DND-41 (cell line): ENCODE results near the gene EDA.

Experiments used
- ATAC-seq: fragments of 200-7000 bp; cut with Tn5 transposase; 3 replicates; pipeline ENCODE4 v1.9.1; 2021; ENCODE audit warnings: low read depth; ENCODE audit not compliant: insufficient read depth
- DNase-seq: peaks from one replicate; pipeline ENCODE4 v3.0.0-alpha.2; 2020
- H2AFZ ChIP-seq: 2 replicates; pipeline ENCODE4 v1.6.0; 2012; ENCODE audit warnings: low read depth, low read length
- H3K27ac ChIP-seq: 2 replicates; pipeline ENCODE4 v1.5.1; 2012; ENCODE audit warnings: low read length, inconsistent platforms
- H3K27me3 ChIP-seq: fragments of 200-600 bp; sonication (generic); 2 replicates; pipeline ENCODE4 v1.6.0; 2012; ENCODE audit warnings: low read length, mild to moderate bottlenecking, inconsistent platforms; ENCODE audit not compliant: insufficient read depth, poor library complexity
- H3K36me3 ChIP-seq: 2 replicates; pipeline ENCODE4 v1.5.1; 2012; ENCODE audit warnings: low read length, inconsistent platforms; ENCODE audit not compliant: insufficient read depth
- H3K4me1 ChIP-seq: 2 replicates; pipeline ENCODE4 v1.5.1; 2012; ENCODE audit warnings: mild to moderate bottlenecking, low read length; ENCODE audit not compliant: insufficient read depth
- H3K4me2 ChIP-seq: 2 replicates; pipeline ENCODE4 v1.6.0; 2012; ENCODE audit warnings: mild to moderate bottlenecking, moderate library complexity, low read length, inconsistent platforms; ENCODE audit not compliant: insufficient read depth
- H3K4me3 ChIP-seq, 2 experiments: fragments of 200-600 bp in 1 of 2; shearing (Covaris generic) in 1 of 2; 2 replicates each; pipeline ENCODE4 v1.5.1; 2012 to 2016; ENCODE audit warnings: inconsistent platforms in 2 of 2, low read length in 2 of 2, mild to moderate bottlenecking in 2 of 2, low read depth in 1 of 2, moderate library complexity in 1 of 2
- H3K79me2 ChIP-seq: 2 replicates; pipeline ENCODE4 v1.6.0; 2012; ENCODE audit warnings: low read length, inconsistent platforms; ENCODE audit not compliant: insufficient read depth
- H3K9ac ChIP-seq: 2 replicates; pipeline ENCODE4 v1.6.0; 2012; ENCODE audit warnings: low read depth, mild to moderate bottlenecking, inconsistent platforms, low read length, moderate library complexity
- H3K9me3 ChIP-seq: 2 replicates; pipeline ENCODE4 v1.5.1; 2012; ENCODE audit warnings: low read length, moderate library complexity, mild to moderate bottlenecking, inconsistent platforms; ENCODE audit not compliant: insufficient read depth, severe bottlenecking
- H4K20me1 ChIP-seq: 2 replicates; pipeline ENCODE4 v1.6.0; 2012; ENCODE audit warnings: low read length; ENCODE audit not compliant: insufficient read depth
- EZH2 ChIP-seq: IDR thresholded peaks from 3 replicates; pipeline ENCODE4 v1.6.1; 2012; ENCODE audit warnings: borderline replicate concordance, low read depth, mild to moderate bottlenecking, moderate library complexity, low read length, inconsistent platforms; ENCODE audit not compliant: severe bottlenecking
- TF ChIP-seq, protein P1 (sequence below): IDR thresholded peaks from 2 replicates; pipeline ENCODE4 v1.5.1; 2012; ENCODE audit warnings: borderline replicate concordance, low read length, moderate library complexity, mild to moderate bottlenecking; ENCODE audit not compliant: poor library complexity, severe bottlenecking; ENCODE audit errors: extremely low read depth

Gene EDA

DNA sequence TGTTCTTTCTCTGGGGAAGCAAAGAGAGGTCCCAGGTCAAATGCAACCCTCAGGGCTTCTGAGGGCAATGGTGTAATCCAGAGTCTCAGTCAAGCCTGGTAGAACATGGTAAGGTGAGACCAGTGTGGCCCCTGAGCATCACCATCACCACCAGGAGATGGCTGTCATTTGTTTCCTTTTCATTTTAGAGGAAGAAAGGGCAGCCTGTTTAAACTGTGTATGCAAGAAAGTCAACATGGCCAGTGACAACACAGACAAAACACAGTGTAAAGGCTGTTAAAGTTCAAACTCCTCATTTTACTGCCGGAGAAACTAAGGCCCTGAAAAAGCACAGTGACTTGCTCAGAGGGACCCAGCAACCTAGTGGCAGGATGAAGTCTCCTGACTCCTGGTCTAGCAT lies 2.0 kb upstream of the EDA start:
- H3K9me3 ChIP-seq, result no peaks in the 10 kb centered on the region
- ATAC-seq (no peak), DNase-seq (no peak)
- H3K36me3 ChIP-seq, result no peaks in the 10 kb centered on the region
- H3K79me2 ChIP-seq, result no peaks in the 10 kb centered on the region
- no peak overlapping the region for H2AFZ ChIP-seq
- no peak overlapping the region for H3K4me2 ChIP-seq
- no peaks in the 10 kb centered on the region for H4K20me1 ChIP-seq
- TF ChIP-seq, protein P1, sequence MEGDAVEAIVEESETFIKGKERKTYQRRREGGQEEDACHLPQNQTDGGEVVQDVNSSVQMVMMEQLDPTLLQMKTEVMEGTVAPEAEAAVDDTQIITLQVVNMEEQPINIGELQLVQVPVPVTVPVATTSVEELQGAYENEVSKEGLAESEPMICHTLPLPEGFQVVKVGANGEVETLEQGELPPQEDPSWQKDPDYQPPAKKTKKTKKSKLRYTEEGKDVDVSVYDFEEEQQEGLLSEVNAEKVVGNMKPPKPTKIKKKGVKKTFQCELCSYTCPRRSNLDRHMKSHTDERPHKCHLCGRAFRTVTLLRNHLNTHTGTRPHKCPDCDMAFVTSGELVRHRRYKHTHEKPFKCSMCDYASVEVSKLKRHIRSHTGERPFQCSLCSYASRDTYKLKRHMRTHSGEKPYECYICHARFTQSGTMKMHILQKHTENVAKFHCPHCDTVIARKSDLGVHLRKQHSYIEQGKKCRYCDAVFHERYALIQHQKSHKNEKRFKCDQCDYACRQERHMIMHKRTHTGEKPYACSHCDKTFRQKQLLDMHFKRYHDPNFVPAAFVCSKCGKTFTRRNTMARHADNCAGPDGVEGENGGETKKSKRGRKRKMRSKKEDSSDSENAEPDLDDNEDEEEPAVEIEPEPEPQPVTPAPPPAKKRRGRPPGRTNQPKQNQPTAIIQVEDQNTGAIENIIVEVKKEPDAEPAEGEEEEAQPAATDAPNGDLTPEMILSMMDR, result no peak
- TF ChIP-seq EZH2, result no peak
- no peak overlapping the region for H3K9ac ChIP-seq
- no peaks in the 10 kb centered on the region for H3K27me3 ChIP-seq
- no peaks in the 10 kb centered on the region for H3K4me1 ChIP-seq
- H3K27ac ChIP-seq, result no peak overlapping the region
- no peak overlapping the region for H3K4me3 ChIP-seq

DNA sequence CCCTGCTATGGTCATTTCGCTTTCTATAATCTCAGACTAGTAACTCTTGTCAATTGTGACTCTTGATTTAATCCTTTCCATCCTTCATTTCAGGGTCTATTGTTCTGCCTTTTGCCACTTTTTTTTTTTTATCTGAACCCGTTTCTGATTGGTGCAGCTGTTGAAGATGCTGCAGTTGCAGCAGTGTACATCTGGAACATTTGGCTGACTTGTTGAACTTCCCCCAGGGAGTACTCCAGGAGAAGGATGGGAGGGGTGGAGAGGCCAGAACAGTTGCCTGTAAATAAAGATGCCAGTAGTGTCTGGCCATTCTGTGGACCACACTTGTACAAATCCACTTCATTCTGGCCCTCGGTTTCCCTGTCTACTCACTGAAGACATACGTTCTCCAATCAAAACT lies 1.0 kb upstream of the EDA start:
- no peak for DNase-seq
- Histone ChIP-seq H3K4me3 (no peak overlapping the region), H3K36me3 (no peaks in the 10 kb centered on the region), H3K9me3 (no peaks in the 10 kb centered on the region), H3K9ac (no peak overlapping the region), H3K27ac (no peak overlapping the region), H3K79me2 (no peaks in the 10 kb centered on the region), H3K27me3 (no peaks in the 10 kb centered on the region), H3K4me2 (no peak overlapping the region), H4K20me1 (no peaks in the 10 kb centered on the region), H2AFZ (no peak overlapping the region), H3K4me1 (no peaks in the 10 kb centered on the region)
- TF ChIP-seq, protein P1, result no peak
- TF ChIP-seq EZH2, result no peak
- ATAC-seq, result no peak

- H2AFZ ChIP-seq, result no peak overlapping the region
- no peak for DNase-seq
- H3K79me2 ChIP-seq, result no peaks in the 10 kb centered on the region
- TF ChIP-seq EZH2, result no peak
- TF ChIP-seq, protein P1, result no peak
- H3K27me3 ChIP-seq, result no peaks in the 10 kb centered on the region
- no peak overlapping the region for H3K4me2 ChIP-seq
- no peak for ATAC-seq
- H3K4me3 ChIP-seq, result no peak overlapping the region
- no peak overlapping the region for H3K9ac ChIP-seq
- H3K9me3 ChIP-seq, result no peaks in the 10 kb centered on the region
- no peaks in the 10 kb centered on the region for H3K4me1 ChIP-seq
- no peaks in the 10 kb centered on the region for H4K20me1 ChIP-seq
- H3K27ac ChIP-seq, result no peak overlapping the region
- H3K36me3 ChIP-seq, result no peaks in the 10 kb centered on the region
Observed at GRCh38 chrX:69615342-69615741, 571 bp upstream of the EDA start.
